Activated T-helper 2 cell treated with anti-CD3 and anti-CD28 coated beads, Interferon-gamma antibody, Interleukin-2, Interleukin-4, amounts not matched to agents 10 μg/mL and 5 μg/mL and 100 μg/mL, durations not matched to agents 14 hours and 24 hours and 36 hours (primary cell): ENCODE measurements around the gene CD226. TPM values are rescaled to one million over a fixed set of nuclear protein-coding genes. Genes with fewer than 3 reads are reported as not detected.
"Not testable (repeated sequence)": the region's sequence is repeated elsewhere in the genome, so short reads cannot be mapped to it uniquely, and the experiment has no call there.

Source experiments
- DNase-seq: peaks from one replicate; pipeline ENCODE4 v3.0.0; 2021; ENCODE audit warnings: low spot score
- H3K27ac Mint-ChIP-seq: one replicate; pipeline ENCODE4 v1.8.0; 2021; ENCODE audit warnings: mixed read lengths
- H3K27me3 Mint-ChIP-seq: one replicate; pipeline ENCODE4 v1.8.0; 2021; ENCODE audit warnings: low read depth, mixed read lengths
- H3K36me3 Mint-ChIP-seq: one replicate; pipeline ENCODE4 v1.8.0; 2021; ENCODE audit warnings: low read depth, mixed read lengths
- H3K4me1 Mint-ChIP-seq: one replicate; pipeline ENCODE4 v1.8.0; 2021; ENCODE audit warnings: low read depth, mixed read lengths
- H3K4me3 Mint-ChIP-seq: one replicate; pipeline ENCODE4 v1.8.0; 2021; ENCODE audit warnings: low read depth, mild to moderate bottlenecking, moderate library complexity, mixed read lengths
- H3K9me3 Mint-ChIP-seq: one replicate; pipeline ENCODE4 v1.8.0; 2021; ENCODE audit warnings: mixed read lengths
- intact Hi-C: fragments of 100-400 bp; cut with micrococcal nuclease; formaldehyde crosslinking; loops from one replicate; pipeline ENCODE4 v1.15.1; 2023
- total RNA-seq: library from RNA; stranded (reverse); gene quantifications from 2 replicates; pipeline ENCODE4 v1.2.3, GENCODE V29; 2022

CD226 gene
- total RNA-seq, 1 donor from 2014 or later, result 81.5 TPM

- Mint-ChIP-seq H3K4me3 (no peak overlapping the region), H3K4me1 (peaks cover 3% of the 10 kb centered on the region), H3K27me3 (no peaks in the 10 kb centered on the region), H3K36me3 (no peaks in the 10 kb centered on the region), H3K9me3 (no peaks in the 10 kb centered on the region), H3K27ac (no peak overlapping the region)
- DNase-seq, result no peak
- intact Hi-C loops, result loop anchor here (10.0 kb wide), 1 partner anchor 240 kb away; no protein-coding TSS in a partner anchor
These were observed 103.0 kb downstream of the CD226 start for GRCh38 chr18:69844656-69845055.

- H3K27ac Mint-ChIP-seq, result no peak overlapping the region
- intact Hi-C loops, result loop anchor here (10.0 kb wide), 1 partner anchor 242 kb away; no protein-coding TSS in a partner anchor
These were observed 104.7 kb downstream of the CD226 start for GRCh38 chr18:69843015-69843414.

GRCh38 chr18:69841117-69841516 lies 106.6 kb downstream of the CD226 start:
- Mint-ChIP-seq H3K4me3 (no peak overlapping the region), H3K4me1 (no peaks in the 10 kb centered on the region), H3K27me3 (no peaks in the 10 kb centered on the region), H3K27ac (no peak overlapping the region), H3K36me3 (no peaks in the 10 kb centered on the region), H3K9me3 (no peaks in the 10 kb centered on the region)
- intact Hi-C loops, result loop anchor here (10.0 kb wide), 1 partner anchor 244 kb away; no protein-coding TSS in a partner anchor
- DNase-seq, result no peak

More at GRCh38 chr18:69843015-69843414, 104.7 kb downstream of the CD226 start:
- Mint-ChIP-seq H3K4me1 (peaks cover 3% of the 10 kb centered on the region), H3K36me3 (no peaks in the 10 kb centered on the region), H3K4me3 (no peak overlapping the region), H3K9me3 (no peaks in the 10 kb centered on the region), H3K27me3 (no peaks in the 10 kb centered on the region)
- DNase-seq, result no peak

GRCh38 chr18:69840445-69840844 lies 107.2 kb downstream of the CD226 start:
- H3K9me3 Mint-ChIP-seq, result no peaks in the 10 kb centered on the region
- no peak overlapping the region for H3K27ac Mint-ChIP-seq
- no peaks in the 10 kb centered on the region for H3K27me3 Mint-ChIP-seq
- DNase-seq, result no peak
- intact Hi-C loops, result loop anchor here (10.0 kb wide), 1 partner anchor 244 kb away; no protein-coding TSS in a partner anchor
- H3K4me3 Mint-ChIP-seq, result no peak overlapping the region
- no peaks in the 10 kb centered on the region for H3K4me1 Mint-ChIP-seq
- H3K36me3 Mint-ChIP-seq, result peaks cover 1% of the 10 kb centered on the region

- intact Hi-C loops, result loop anchor here (10.0 kb wide), 1 partner anchor 245 kb away; no protein-coding TSS in a partner anchor
- Mint-ChIP-seq H3K9me3 (no peaks in the 10 kb centered on the region), H3K27ac (no peak overlapping the region), H3K27me3 (no peaks in the 10 kb centered on the region), H3K36me3 (peaks cover 3% of the 10 kb centered on the region), H3K4me1 (no peaks in the 10 kb centered on the region), H3K4me3 (no peak overlapping the region)
- DNase-seq, result no peak
These were observed 107.7 kb downstream of the CD226 start for GRCh38 chr18:69840001-69840400.

- peaks cover 3% of the 10 kb centered on the region for H3K36me3 Mint-ChIP-seq
- intact Hi-C loops, result no loop called here
- no peaks in the 10 kb centered on the region for H3K9me3 Mint-ChIP-seq
- no peak for DNase-seq
- H3K4me3 Mint-ChIP-seq, result no peak overlapping the region
- no peak overlapping the region for H3K27ac Mint-ChIP-seq
- no peaks in the 10 kb centered on the region for H3K27me3 Mint-ChIP-seq
- no peaks in the 10 kb centered on the region for H3K4me1 Mint-ChIP-seq
These were observed 108.2 kb downstream of the CD226 start for GRCh38 chr18:69839497-69839896.

- no peaks in the 10 kb centered on the region for H3K27me3 Mint-ChIP-seq
- H3K27ac Mint-ChIP-seq, result no peak overlapping the region
- no peak overlapping the region for H3K4me3 Mint-ChIP-seq
- peaks cover 3% of the 10 kb centered on the region for H3K36me3 Mint-ChIP-seq
- no peak for DNase-seq
- intact Hi-C loops, result no loop called here
- no peaks in the 10 kb centered on the region for H3K4me1 Mint-ChIP-seq
- no peaks in the 10 kb centered on the region for H3K9me3 Mint-ChIP-seq
These were observed 108.9 kb downstream of the CD226 start for GRCh38 chr18:69838620-69839411.

- Mint-ChIP-seq H3K27me3 (no peaks in the 10 kb centered on the region), H3K4me1 (no peaks in the 10 kb centered on the region), H3K27ac (no peak overlapping the region), H3K4me3 (no peak overlapping the region), H3K9me3 (no peaks in the 10 kb centered on the region), H3K36me3 (peaks cover 3% of the 10 kb centered on the region)
- no peak for DNase-seq
- intact Hi-C loops, result no loop called here
These were observed 109.7 kb downstream of the CD226 start for GRCh38 chr18:69838003-69838402.

GRCh38 chr18:69834980-69835379 lies 112.7 kb downstream of the CD226 start:
- intact Hi-C loops, DNase-seq, H3K27me3 Mint-ChIP-seq, H3K4me3 Mint-ChIP-seq, H3K4me1 Mint-ChIP-seq, H3K9me3 Mint-ChIP-seq, H3K27ac Mint-ChIP-seq: not testable (repeated sequence)
- H3K36me3 Mint-ChIP-seq, result peaks cover 23% of the 10 kb centered on the region

GRCh38 chr18:69830189-69830588 lies 117.5 kb downstream of the CD226 start:
- Mint-ChIP-seq H3K4me3 (no peak overlapping the region), H3K4me1 (peaks cover 8% of the 10 kb centered on the region), H3K9me3 (no peaks in the 10 kb centered on the region), H3K27me3 (no peaks in the 10 kb centered on the region), H3K27ac (no peak overlapping the region), H3K36me3 (peaks cover 24% of the 10 kb centered on the region)
- DNase-seq, result no peak
- intact Hi-C loops, result no loop called here

GRCh38 chr18:69820538-69820937 lies 127.1 kb downstream of the CD226 start:
- Mint-ChIP-seq H3K27me3 (no peaks in the 10 kb centered on the region), H3K4me1 (no peaks in the 10 kb centered on the region)
- intact Hi-C loops, result no loop called here

GRCh38 chr18:69819460-69819859 lies 128.2 kb downstream of the CD226 start:
- H3K27me3 Mint-ChIP-seq, result no peaks in the 10 kb centered on the region

More at GRCh38 chr18:69820538-69820937, 127.1 kb downstream of the CD226 start:
- Mint-ChIP-seq H3K27ac (no peak overlapping the region), H3K9me3 (peaks cover 8% of the 10 kb centered on the region), H3K36me3 (peaks cover 7% of the 10 kb centered on the region), H3K4me3 (no peak overlapping the region)
- DNase-seq, result no peak

GRCh38 chr18:69817335-69817940 lies 130.2 kb downstream of the CD226 start:
- no peak overlapping the region for H3K4me3 Mint-ChIP-seq
- intact Hi-C loops, result no loop called here
- DNase-seq, result no peak
- no peak overlapping the region for H3K27ac Mint-ChIP-seq
- peaks cover 8% of the 10 kb centered on the region for H3K9me3 Mint-ChIP-seq
- H3K4me1 Mint-ChIP-seq, result no peaks in the 10 kb centered on the region
- H3K27me3 Mint-ChIP-seq, result no peaks in the 10 kb centered on the region
- H3K36me3 Mint-ChIP-seq, result peaks cover 7% of the 10 kb centered on the region

More at GRCh38 chr18:69819460-69819859, 128.2 kb downstream of the CD226 start:
- Mint-ChIP-seq H3K4me3 (no peak overlapping the region), H3K4me1 (no peaks in the 10 kb centered on the region), H3K27ac (no peak overlapping the region), H3K36me3 (peaks cover 7% of the 10 kb centered on the region), H3K9me3 (peaks cover 8% of the 10 kb centered on the region)
- no peak for DNase-seq
- intact Hi-C loops, result no loop called here
